Prostate gland (tissue), 2 donors: Measurements from ENCODE around the gene DNAJC16.
A peak's percentile ranks its signal among the peaks of the same experiment; 100 is the strongest.

Source experiments
- CTCF ChIP-seq, 4 experiments: fragments of 200-600 bp in 2 of 4; fragments of 450-650 bp in 2 of 4; sonication (generic) in 2 of 4; IDR thresholded peaks; 1 replicate in 3 of 4; 2 replicates in 1 of 4; pipeline ENCODE4 v1.5.1; 2016 to 2019; ENCODE audit warnings: antibody characterized with exemption in 4 of 4, mild to moderate bottlenecking in 2 of 4, moderate library complexity in 2 of 4
- POLR2AphosphoS5 ChIP-seq: sonication (generic); formaldehyde crosslinking; IDR thresholded peaks from one replicate; pipeline ENCODE4 v1.6.1; 2017; ENCODE audit warnings: antibody characterized with exemption

- peak; percentile 87 for TF ChIP-seq POLR2AphosphoS5
- TF ChIP-seq CTCF (IDR thresholded peaks at IDR 0.05), result peak in 1 of 4 experiments; percentile 39
Observed at GRCh38 chr1:15618655-15619525, 92.2 kb downstream of the DNAJC16 start.
